GM18505 (cell line): Measurements from ENCODE around the gene RIN2.

Experiments
- ATAC-seq: cut with Tn5 transposase; IDR thresholded peaks from one replicate; pipeline ENCODE4 v1.9.1; 2021; ENCODE audit not compliant: unreplicated experiment
- POLR2A ChIP-seq: IDR thresholded peaks from 4 replicates; pipeline ENCODE4 v1.6.1; 2011; ENCODE audit warnings: borderline replicate concordance; ENCODE audit not compliant: insufficient read depth, insufficient read length; ENCODE audit errors: extremely low read depth

The RIN2 gene

DNA sequence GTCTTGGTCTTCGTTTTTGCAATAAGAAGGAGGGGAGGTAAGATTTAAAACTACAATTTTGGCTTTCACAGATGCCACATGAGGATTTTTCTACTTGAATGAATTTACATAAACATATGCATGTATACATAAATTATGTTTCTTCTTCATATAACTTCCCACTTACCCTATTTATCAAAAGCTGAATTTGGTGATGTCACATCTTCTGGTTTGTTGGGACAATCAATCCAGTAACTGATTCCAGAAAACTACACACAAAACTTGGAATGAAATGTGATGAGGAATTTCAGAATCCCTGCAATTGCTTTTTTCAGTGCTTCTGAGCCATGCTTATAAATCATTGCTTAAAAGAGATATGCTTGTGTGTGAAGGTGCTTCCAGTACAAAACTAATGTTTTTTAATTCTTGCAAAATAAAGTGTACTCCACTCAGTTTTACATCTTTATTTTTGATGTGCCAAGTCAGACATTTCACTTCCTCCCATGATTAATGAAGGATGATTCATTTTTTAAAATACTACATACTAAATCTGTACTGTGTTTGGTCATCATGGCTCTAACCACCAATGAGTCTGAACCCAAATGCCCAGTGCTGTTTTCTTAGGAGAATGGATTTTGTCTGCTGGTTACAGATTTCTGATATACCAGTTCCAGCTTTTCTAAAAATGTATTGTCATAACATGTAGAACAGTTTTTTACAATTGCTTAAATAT lies 32.1 kb upstream of the RIN2 start:
- ATAC-seq: no peak
- no peak for TF ChIP-seq POLR2A

DNA sequence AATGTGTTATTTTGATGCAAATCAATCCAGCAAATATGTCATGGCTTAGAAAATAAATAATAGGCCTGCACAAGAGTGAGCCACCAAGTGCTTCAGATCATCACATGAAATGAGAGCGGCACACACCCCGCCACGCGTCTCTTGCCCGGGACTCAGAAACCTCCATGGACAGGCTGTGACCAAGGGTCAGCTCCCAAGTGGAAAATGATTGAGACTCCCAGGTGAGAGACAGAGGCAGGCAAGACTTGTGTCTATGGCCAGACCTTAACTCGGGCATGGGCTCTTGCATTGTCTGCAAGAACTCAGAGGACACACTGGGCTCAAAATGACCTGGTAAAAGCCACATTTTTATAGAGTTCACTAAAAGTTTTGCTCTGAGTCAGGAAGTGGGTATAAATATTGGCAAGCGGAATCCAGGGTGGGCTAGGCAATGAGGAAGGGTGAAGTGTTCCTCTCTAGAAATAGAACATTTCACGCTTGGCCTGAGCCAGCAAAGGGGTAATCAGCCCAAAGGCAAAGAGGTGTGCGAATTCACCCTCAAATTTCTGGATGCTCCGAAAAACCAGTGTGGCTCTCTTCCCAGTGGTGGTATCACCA lies 30.7 kb upstream of the RIN2 start:
- ATAC-seq: no peak
- no peak for TF ChIP-seq POLR2A

DNA sequence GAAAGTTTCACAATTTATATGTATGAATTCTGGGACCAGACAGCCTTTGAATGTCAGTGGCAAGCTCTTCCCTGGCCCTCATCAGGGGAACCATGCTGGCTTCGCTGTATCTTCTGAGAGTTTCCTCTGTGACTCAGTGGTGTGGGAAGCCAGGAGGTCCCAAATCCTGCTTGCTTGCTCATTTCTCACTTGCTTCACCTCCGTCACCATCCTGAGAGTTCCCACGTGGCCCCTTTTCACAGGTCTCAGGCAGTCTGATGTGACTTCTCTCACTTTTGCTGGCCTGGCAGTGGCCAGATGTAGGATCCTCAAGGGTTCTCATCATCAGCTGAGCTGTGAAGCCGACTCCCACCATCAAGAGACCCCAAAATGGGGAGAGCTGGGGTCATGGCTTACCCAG lies 28.4 kb upstream of the RIN2 start:
- ATAC-seq: no peak
- no peak for TF ChIP-seq POLR2A

DNA sequence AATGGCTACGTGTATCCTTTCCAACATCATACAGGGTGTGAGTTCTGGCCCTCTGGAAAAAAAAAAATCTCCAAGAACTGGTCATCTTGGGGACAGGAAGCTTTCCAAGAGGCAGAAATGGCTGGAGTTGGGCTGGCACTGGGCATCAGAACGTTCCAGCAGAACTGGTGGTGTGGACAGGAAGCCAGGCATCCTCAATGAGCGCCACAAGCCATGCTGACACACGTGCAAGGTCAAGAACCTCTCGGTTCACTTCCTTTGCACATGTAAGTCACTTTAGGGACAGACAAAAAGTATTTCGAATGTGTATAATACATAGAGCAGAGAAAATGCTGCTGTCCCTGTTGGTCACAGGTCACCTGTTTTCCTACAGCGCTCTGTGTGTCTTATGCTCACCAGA lies 27.4 kb upstream of the RIN2 start:
- ATAC-seq: no peak
- no peak for TF ChIP-seq POLR2A

DNA sequence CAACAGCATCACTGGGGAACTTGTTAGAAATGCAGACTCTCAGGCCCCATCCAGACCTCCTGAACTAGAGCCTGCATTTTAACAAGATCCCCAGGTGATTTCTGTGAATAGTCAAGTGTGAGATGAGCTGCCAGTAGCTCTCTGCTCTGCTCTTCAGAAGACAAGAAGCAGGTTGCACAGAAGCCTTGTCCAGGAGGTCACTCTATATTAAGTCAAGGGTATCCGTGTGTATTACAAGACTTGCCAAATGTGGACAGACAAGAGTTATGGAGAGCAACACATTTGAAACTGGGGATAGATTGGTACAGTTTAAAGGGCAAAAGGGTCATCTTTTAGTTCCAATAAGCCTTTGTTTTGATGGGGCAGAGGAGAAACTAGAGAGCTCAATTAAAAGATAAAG lies 23.2 kb upstream of the RIN2 start:
- no peak for ATAC-seq
- no peak for TF ChIP-seq POLR2A

DNA sequence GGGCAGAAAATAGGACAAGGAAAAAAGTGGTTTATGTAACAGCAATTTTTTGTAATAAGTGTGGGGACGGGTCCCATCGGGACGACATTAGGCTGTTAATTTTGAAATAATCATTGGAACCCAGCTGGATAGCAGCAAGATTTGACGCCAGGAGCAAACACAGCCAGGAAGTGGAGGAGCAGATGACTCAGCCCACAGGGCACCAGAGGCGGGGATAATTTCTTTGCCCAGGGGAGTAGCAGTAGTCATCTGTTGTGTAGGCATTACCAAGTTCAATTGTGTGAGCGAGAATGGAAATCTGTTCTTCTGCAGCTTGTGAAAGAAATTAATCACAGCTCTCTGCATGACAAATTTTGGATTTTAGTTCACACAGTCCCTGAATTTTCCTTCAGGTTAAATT lies 22.6 kb upstream of the RIN2 start:
- ATAC-seq: no peak
- no peak for TF ChIP-seq POLR2A

DNA sequence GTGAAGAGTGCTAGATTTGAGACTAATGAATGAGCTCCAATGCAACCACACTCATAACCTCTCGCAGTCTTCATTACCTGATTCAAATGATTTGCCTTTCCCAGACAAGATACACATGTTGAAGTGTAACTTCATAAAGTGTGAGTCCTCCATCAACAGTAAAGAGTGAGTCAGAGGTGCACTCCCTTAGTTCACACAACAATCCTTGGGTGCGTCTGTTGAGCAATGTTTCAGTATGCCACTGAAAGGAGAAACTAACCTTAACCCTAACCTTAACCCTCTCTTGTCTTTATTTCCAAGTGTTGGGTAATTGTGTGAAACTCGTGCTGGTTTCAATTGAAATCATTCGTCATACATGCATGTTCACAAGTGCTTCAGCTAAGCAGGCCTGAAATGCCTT lies 21.0 kb upstream of the RIN2 start:
- no peak for ATAC-seq

DNA sequence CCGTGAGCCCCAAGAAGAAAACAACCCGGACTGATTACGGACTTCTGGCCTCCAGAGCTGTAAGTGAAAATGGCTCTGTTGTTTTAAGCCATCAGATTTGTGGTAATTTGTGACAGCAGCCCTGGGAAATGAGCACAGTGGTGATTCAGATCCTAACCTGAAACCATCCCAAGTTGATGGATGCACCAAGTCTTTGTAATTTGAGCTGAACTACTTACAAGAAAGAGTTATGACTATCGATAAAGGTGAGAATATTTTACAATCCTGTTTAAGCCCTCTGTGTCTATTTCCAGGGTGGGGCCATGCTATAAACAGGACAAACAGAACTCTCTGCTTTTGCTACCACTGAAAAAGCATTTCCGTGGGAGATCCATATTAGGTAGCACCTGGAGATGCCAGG lies 19.1 kb upstream of the RIN2 start:
- TF ChIP-seq POLR2A: no peak
- no peak for ATAC-seq

More for the DNA sequence above, 21.0 kb upstream of the RIN2 start:
- TF ChIP-seq POLR2A: no peak

DNA sequence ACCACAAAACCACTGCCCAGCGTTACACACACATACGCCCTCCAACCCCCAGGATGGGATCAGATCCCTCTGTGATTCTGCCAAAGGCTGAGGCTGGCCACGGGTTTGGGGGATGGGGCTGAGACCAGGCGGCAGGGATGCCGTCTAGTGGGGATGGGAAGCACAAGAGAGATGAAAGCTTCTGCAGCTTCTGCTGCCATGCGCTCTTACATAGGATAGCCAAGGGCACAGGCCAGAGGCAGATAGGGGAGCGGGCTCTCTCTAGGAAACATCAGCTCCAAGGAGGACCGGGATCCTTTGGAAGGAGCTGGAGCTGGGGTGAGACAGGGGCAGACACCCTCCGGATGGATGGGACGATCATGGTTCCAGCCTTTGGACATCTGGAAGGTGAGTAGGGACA lies 18.7 kb upstream of the RIN2 start:
- no peak for TF ChIP-seq POLR2A
- ATAC-seq: no peak

DNA sequence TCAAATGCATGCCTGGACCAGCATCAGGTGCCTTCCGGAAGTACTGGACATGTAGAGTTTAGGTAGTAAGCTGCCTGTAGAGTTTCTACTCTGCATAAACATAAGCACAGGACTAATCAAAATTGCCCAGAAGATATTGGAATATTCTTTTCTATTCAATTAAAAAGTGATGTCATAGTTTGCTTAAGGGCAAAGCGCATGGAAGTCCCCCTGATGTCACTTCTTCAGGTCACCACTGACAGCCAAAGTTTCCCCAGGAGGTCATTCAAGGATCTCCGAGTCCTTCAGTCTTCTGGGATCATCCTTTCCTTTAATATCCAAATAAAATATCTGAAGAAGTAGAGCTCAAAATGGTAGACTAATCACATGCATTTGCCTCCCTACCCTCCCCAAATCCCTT lies 17.5 kb upstream of the RIN2 start:
- TF ChIP-seq POLR2A: no peak
- ATAC-seq: no peak

DNA sequence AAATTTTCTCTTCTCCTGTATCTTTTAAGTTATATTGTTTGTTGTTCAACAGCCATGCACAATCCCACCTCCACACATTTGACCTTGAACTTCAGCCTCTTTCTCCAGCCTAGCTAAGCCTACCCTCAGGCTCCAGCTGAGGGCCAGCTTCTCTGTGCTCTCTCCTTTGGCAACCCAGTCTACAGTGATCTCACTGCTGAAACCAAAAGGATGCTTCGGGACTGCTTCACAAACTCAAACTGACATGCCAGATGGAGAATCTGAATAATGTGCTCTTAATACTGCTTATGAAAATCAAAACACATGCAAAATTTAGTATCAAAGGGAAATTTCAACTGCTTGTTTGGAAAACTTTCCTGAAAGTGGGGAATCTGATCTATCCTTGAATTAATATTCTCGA lies 16.1 kb upstream of the RIN2 start:
- no peak for ATAC-seq
- no peak for TF ChIP-seq POLR2A

DNA sequence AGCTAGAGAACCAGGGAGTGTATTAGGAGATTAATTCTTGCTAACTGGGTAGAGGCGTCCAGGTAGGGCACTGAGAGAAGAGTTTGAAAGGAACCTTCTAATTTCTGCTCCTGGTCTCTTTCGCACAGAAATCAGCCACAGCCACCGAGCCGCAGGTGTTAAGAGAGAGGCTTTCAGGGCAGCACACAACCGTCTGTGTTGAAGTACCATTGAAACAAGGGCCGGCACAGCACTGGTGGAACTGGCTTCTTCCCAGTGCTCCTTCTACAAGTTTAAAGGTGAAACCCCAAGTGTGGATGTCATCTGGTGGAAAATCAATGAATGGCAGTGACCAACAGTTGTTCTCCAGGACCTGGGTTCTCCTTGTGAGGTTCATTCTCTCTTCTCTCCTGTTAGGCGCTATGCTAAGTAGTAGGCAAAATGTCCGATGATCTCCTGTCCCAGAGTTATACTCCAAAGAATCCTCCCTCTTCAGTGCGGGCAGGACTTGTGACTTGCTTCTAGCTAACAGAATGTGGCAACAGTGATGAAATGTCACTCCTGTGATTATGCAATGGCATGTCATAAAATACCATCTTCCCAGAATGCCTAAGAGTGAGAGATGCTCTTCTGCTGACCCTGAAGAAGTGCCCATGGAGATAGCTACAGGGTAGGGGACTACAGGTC lies 15.0 kb upstream of the RIN2 start:
- no peak for ATAC-seq
- TF ChIP-seq POLR2A: no peak

DNA sequence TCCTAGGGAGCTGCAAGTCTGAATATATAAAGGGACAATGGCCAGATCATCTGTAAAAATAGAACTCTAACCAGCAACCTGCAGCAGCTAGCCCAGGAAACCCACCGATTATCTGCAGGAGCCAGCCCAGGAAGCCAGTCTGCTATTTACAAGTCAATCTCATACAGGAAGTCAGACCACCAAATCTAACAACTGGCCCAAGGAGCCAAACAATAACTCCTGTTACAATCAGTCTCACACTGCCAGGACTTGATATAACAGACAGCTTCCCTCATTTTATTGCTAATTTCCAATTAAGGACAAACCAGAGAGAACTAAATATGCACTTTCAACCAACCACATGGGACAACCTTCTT lies 14.4 kb upstream of the RIN2 start:
- no peak for ATAC-seq
- no peak for TF ChIP-seq POLR2A

DNA sequence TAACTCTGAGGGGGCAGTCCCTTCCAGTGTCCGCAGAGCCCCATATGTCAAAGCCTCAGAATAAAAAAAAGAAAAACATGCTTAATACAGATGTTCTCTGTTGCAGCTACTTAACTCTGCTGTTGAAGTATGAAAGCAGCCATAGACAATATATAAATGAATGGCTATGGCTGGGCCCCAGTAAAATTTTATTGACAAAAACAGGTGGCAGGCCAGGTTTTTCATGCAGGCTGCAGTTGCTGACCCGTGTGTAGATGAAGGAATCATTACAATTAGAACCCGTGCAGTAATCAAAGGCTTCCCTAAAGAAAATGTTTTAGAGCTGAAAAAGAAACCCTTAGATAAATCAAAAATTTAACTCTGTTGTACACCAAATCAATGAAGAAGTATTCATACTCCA lies 13.0 kb upstream of the RIN2 start:
- no peak for TF ChIP-seq POLR2A
- no peak for ATAC-seq
